GM23338 (cell line): Measurements from ENCODE around the gene TDRD7.

Experiments
- CREB1 ChIP-seq: fragments of 250-450 bp; sonication (Bioruptor Pico); IDR thresholded peaks from 2 replicates; pipeline ENCODE4 v1.5.0; 2020; ENCODE audit warnings: low read depth, mild to moderate bottlenecking, moderate library complexity
- EZH2 ChIP-seq: fragments of 200-600 bp; sonication (generic); IDR thresholded peaks from one replicate; pipeline ENCODE4 v1.8.0; 2017; ENCODE audit warnings: antibody characterized with exemption, mild to moderate bottlenecking, low read depth; ENCODE audit not compliant: unreplicated experiment
- EZH2phosphoT487 ChIP-seq: fragments of 200-600 bp; sonication (generic); IDR thresholded peaks from one replicate; pipeline ENCODE4 v1.8.1; 2018; ENCODE audit warnings: antibody characterized with exemption; ENCODE audit not compliant: unreplicated experiment
- JUNB ChIP-seq: IDR thresholded peaks from one replicate; pipeline ENCODE4 v1.6.1; 2016; ENCODE audit warnings: antibody characterized with exemption; ENCODE audit not compliant: unreplicated experiment
- NANOG ChIP-seq: IDR thresholded peaks from 2 replicates; pipeline ENCODE4 v1.6.1; 2016; ENCODE audit warnings: antibody characterized with exemption, borderline replicate concordance
- POLR2AphosphoS5 ChIP-seq: IDR thresholded peaks from 2 replicates; pipeline ENCODE4 v1.6.1; 2016; ENCODE audit warnings: antibody characterized with exemption, low read depth
- REST ChIP-seq: IDR thresholded peaks from one replicate; pipeline ENCODE4 v1.6.1; 2018; ENCODE audit warnings: antibody characterized with exemption; ENCODE audit not compliant: unreplicated experiment
- STAT1 ChIP-seq: IDR thresholded peaks from one replicate; pipeline ENCODE4 v1.6.1; 2016; ENCODE audit warnings: antibody characterized with exemption; ENCODE audit not compliant: unreplicated experiment
- ZNF114 ChIP-seq: fragments of 250-450 bp; sonication (Bioruptor Pico); IDR thresholded peaks from 2 replicates; pipeline ENCODE4 v1.5.0; 2020; ENCODE audit warnings: mild to moderate bottlenecking, moderate library complexity
- ZNF462 ChIP-seq: fragments of 250-450 bp; sonication (Bioruptor Pico); IDR thresholded peaks from 2 replicates; pipeline ENCODE4 v1.5.0; 2020; ENCODE audit warnings: mild to moderate bottlenecking, moderate library complexity
- TF ChIP-seq, protein P1 (sequence below), 2 experiments: fragments of 200-600 bp in 1 of 2; sonication (generic) in 1 of 2; conservative IDR thresholded peaks; 2 replicates each; pipeline versions ENCODE4 v1.5.1 to v1.6.1; 2016 to 2017; ENCODE audit warnings: antibody characterized with exemption in 2 of 2, low read depth in 2 of 2, mild to moderate bottlenecking in 2 of 2, moderate library complexity in 1 of 2

GRCh38 chr9:97412626-97413385 lies 910 bp downstream of the TDRD7 start:
- TF ChIP-seq, protein P1, sequence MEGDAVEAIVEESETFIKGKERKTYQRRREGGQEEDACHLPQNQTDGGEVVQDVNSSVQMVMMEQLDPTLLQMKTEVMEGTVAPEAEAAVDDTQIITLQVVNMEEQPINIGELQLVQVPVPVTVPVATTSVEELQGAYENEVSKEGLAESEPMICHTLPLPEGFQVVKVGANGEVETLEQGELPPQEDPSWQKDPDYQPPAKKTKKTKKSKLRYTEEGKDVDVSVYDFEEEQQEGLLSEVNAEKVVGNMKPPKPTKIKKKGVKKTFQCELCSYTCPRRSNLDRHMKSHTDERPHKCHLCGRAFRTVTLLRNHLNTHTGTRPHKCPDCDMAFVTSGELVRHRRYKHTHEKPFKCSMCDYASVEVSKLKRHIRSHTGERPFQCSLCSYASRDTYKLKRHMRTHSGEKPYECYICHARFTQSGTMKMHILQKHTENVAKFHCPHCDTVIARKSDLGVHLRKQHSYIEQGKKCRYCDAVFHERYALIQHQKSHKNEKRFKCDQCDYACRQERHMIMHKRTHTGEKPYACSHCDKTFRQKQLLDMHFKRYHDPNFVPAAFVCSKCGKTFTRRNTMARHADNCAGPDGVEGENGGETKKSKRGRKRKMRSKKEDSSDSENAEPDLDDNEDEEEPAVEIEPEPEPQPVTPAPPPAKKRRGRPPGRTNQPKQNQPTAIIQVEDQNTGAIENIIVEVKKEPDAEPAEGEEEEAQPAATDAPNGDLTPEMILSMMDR (conservative IDR thresholded peaks at IDR 0.05; ENCODE audit: low read depth in 2 of 2): no peak
- no peak for TF ChIP-seq REST
- no peak for TF ChIP-seq EZH2
- no peak for TF ChIP-seq ZNF114 (CRISPR knock-in tag)
- TF ChIP-seq JUNB: no peak
- no peak for TF ChIP-seq EZH2phosphoT487
- TF ChIP-seq CREB1 (CRISPR knock-in tag): no peak
- TF ChIP-seq POLR2AphosphoS5: no peak
- TF ChIP-seq STAT1: no peak
- no peak for TF ChIP-seq ZNF462 (CRISPR knock-in tag)
- TF ChIP-seq NANOG: no peak
